H1 (cell line): Measurements from ENCODE around the gene NFAT5. TPM values are rescaled to one million over a fixed set of nuclear protein-coding genes. Genes with fewer than 3 reads are reported as not detected.

Source experiments
- CTCF ChIA-PET: fragments of 300-600 bp; sonication (Branson Sonifier 250); formaldehyde crosslinking; loops from one replicate; lab custom pipeline; 2021; ENCODE audit not compliant: partially characterized antibody; lab: Charles Lee
- POLR2A ChIA-PET: fragments of 300-600 bp; sonication (Branson Sonifier 250); formaldehyde crosslinking; loops from one replicate; lab custom pipeline; 2021; ENCODE audit warnings: inconsistent platforms; ENCODE audit not compliant: partially characterized antibody; lab: Charles Lee
- DNase-seq, 2 experiments: peaks; one replicate each; pipeline versions ENCODE4 v3.0.0 to v3.0.0-alpha.2; 2010 to 2022; ENCODE audit warnings: low spot score in 2 of 2, low read depth in 1 of 2, mixed read lengths in 1 of 2
- FAIRE-seq: peaks from 2 replicates; lab custom pipeline; 2011; peaks lifted over from hg19 to GRCh38; lab: Jason Lieb, UNC
- H2AFZ ChIP-seq: 2 replicates; pipeline ENCODE4 v1.8.1; 2012; ENCODE audit warnings: low read length, inconsistent platforms
- H2AK5ac ChIP-seq: 2 replicates; pipeline ENCODE4 v1.6.1; 2013; ENCODE audit warnings: low read depth, low read length
- H2BK120ac ChIP-seq: replicated peaks from 2 replicates; pipeline ENCODE3; 2013; ENCODE audit warnings: low read depth, low read length, inconsistent platforms
- H2BK12ac ChIP-seq: 2 replicates; pipeline ENCODE4 v1.6.1; 2013; ENCODE audit warnings: low read depth, low read length
- H2BK15ac ChIP-seq: 2 replicates; pipeline ENCODE4 v1.6.1; 2013; ENCODE audit warnings: low read length
- H2BK20ac ChIP-seq: 2 replicates; pipeline ENCODE4 v1.6.1; 2013; ENCODE audit warnings: low read length
- H2BK5ac ChIP-seq: 2 replicates; pipeline ENCODE4 v1.6.1; 2013; ENCODE audit warnings: low read depth, low read length
- H3K14ac ChIP-seq: 2 replicates; pipeline ENCODE4 v1.6.1; 2013; ENCODE audit warnings: inconsistent platforms; ENCODE audit not compliant: insufficient read length
- H3K18ac ChIP-seq: 2 replicates; pipeline ENCODE4 v1.6.1; 2013; ENCODE audit warnings: low read length; ENCODE audit errors: extremely low read depth
- H3K23ac ChIP-seq: 2 replicates; pipeline ENCODE4 v1.6.1; 2013; ENCODE audit warnings: inconsistent platforms; ENCODE audit not compliant: insufficient read length
- H3K23me2 ChIP-seq: 2 replicates; pipeline ENCODE4 v1.6.1; 2013; ENCODE audit warnings: low read depth, low read length
- H3K27ac ChIP-seq: 2 replicates; pipeline ENCODE4 v1.6.1; 2011; ENCODE audit warnings: low read depth, low read length, inconsistent platforms
- H3K27me3 ChIP-seq, 4 experiments: replicated peaks in 1 of 4; 1 replicate in 1 of 4; 2 replicates in 3 of 4; pipeline versions ENCODE4 v1.6.1 to v1.8.1; 2011 to 2013; ENCODE audit warnings: low read length in 3 of 4, mild to moderate bottlenecking in 3 of 4, inconsistent platforms in 2 of 4, mixed read lengths in 2 of 4, moderate library complexity in 1 of 4; ENCODE audit not compliant: control insufficient read depth in 3 of 4, insufficient read depth in 3 of 4; ENCODE audit errors: extremely low read depth in 1 of 4
- H3K36me3 ChIP-seq, 4 experiments: 2 replicates each; pipeline versions ENCODE4 v1.6.1 to v1.8.1; 2011 to 2013; ENCODE audit warnings: mild to moderate bottlenecking in 4 of 4, low read length in 3 of 4, moderate library complexity in 2 of 4, control low read depth in 1 of 4, inconsistent platforms in 1 of 4; ENCODE audit not compliant: insufficient read depth in 4 of 4, control insufficient read depth in 2 of 4
- H3K4ac ChIP-seq: replicated peaks from 2 replicates; pipeline ENCODE3; 2013; ENCODE audit warnings: low read length, low read depth, mixed read lengths, inconsistent platforms; ENCODE audit not compliant: insufficient read length
- H3K4me1 ChIP-seq, 4 experiments: replicated peaks in 1 of 4; 1 replicate in 1 of 4; 2 replicates in 3 of 4; pipeline versions ENCODE4 v1.6.1 to v1.8.1; 2011 to 2013; ENCODE audit warnings: low read length in 3 of 4, inconsistent platforms in 2 of 4, mixed read lengths in 1 of 4; ENCODE audit not compliant: insufficient read depth in 4 of 4, control insufficient read depth in 3 of 4
- H3K4me2 ChIP-seq, 2 experiments: 2 replicates each; pipeline versions ENCODE4 v1.6.1 to v1.8.1; 2011 to 2013; ENCODE audit warnings: low read depth in 2 of 2, low read length in 2 of 2, control low read depth in 1 of 2, inconsistent platforms in 1 of 2, mild to moderate bottlenecking in 1 of 2; ENCODE audit not compliant: insufficient read depth in 1 of 2
- H3K4me3 ChIP-seq, 4 experiments: fragments of 200-600, 300-600 bp in 1 of 4; sonication (generic), shearing (Covaris generic), sonication (Bioruptor Twin) in 1 of 4; 2 replicates each; pipeline versions ENCODE4 v1.5.1 to v1.8.1; 2011 to 2016; ENCODE audit warnings: low read length in 4 of 4, low read depth in 3 of 4, control low read depth in 2 of 4, inconsistent platforms in 2 of 4, mild to moderate bottlenecking in 2 of 4, mixed read lengths in 1 of 4, moderate library complexity in 1 of 4; ENCODE audit not compliant: insufficient read depth in 2 of 4; ENCODE audit errors: extremely low read depth in 1 of 4
- H3K56ac ChIP-seq: replicated peaks from 2 replicates; pipeline ENCODE3; 2013; ENCODE audit warnings: low read depth, mild to moderate bottlenecking, mixed read lengths, low read length, inconsistent platforms; ENCODE audit not compliant: insufficient read length
- H3K79me1 ChIP-seq: 2 replicates; pipeline ENCODE4 v1.6.1; 2013; ENCODE audit warnings: low read depth, low read length, control low read depth
- H3K79me2 ChIP-seq, 2 experiments: 2 replicates each; pipeline versions ENCODE4 v1.6.1 to v1.8.1; 2012 to 2013; ENCODE audit warnings: low read length in 2 of 2, mild to moderate bottlenecking in 2 of 2, inconsistent platforms in 1 of 2; ENCODE audit not compliant: insufficient read depth in 2 of 2, control insufficient read depth in 1 of 2
- H3K9ac ChIP-seq, 4 experiments: replicated peaks in 1 of 4; 1 replicate in 1 of 4; 2 replicates in 3 of 4; pipeline versions ENCODE4 v1.6.1 to v1.8.1; 2011 to 2013; ENCODE audit warnings: low read depth in 3 of 4, low read length in 3 of 4, control low read depth in 2 of 4, mild to moderate bottlenecking in 2 of 4, moderate library complexity in 2 of 4, inconsistent platforms in 1 of 4; ENCODE audit errors: extremely low read depth in 1 of 4
- H3K9me3 ChIP-seq, 2 experiments: 2 replicates each; pipeline versions ENCODE4 v1.6.1 to v1.8.1; 2012 to 2013; ENCODE audit warnings: mild to moderate bottlenecking in 2 of 2, moderate library complexity in 2 of 2, control low read depth in 1 of 2, inconsistent platforms in 1 of 2, low read depth in 1 of 2, low read length in 1 of 2, mixed read lengths in 1 of 2; ENCODE audit not compliant: insufficient read depth in 2 of 2
- H4K20me1 ChIP-seq, 2 experiments: replicated peaks in 1 of 2; 2 replicates each; pipeline versions ENCODE3 to v1.8.1; 2011 to 2013; ENCODE audit warnings: inconsistent platforms in 2 of 2, low read length in 2 of 2, mild to moderate bottlenecking in 1 of 2; ENCODE audit not compliant: insufficient read depth in 2 of 2, control insufficient read depth in 1 of 2
- H4K5ac ChIP-seq: 2 replicates; pipeline ENCODE4 v1.6.1; 2013; ENCODE audit warnings: low read length, low read depth, mixed read lengths, inconsistent platforms; ENCODE audit not compliant: insufficient read length
- H4K8ac ChIP-seq: 2 replicates; pipeline ENCODE4 v1.8.0; 2013; ENCODE audit warnings: mild to moderate bottlenecking, moderate library complexity, low read length, inconsistent platforms; ENCODE audit not compliant: insufficient read depth; ENCODE audit errors: extremely low read depth
- H4K91ac ChIP-seq: replicated peaks from 2 replicates; pipeline ENCODE3; 2013; ENCODE audit warnings: low read length, mixed read lengths, inconsistent platforms; ENCODE audit not compliant: insufficient read length
- ATF3 ChIP-seq: IDR thresholded peaks from 2 replicates; pipeline ENCODE4 v1.6.1; 2011; ENCODE audit warnings: low read depth, mild to moderate bottlenecking, low read length; ENCODE audit not compliant: insufficient read depth
- EP300 ChIP-seq, 2 experiments: IDR thresholded peaks; 1 replicate in 1 of 2; 2 replicates in 1 of 2; pipeline ENCODE4 v1.6.1; 2011 to 2012; ENCODE audit warnings: low read depth in 2 of 2, low read length in 2 of 2, mild to moderate bottlenecking in 2 of 2, borderline replicate concordance in 1 of 2, inconsistent platforms in 1 of 2, moderate library complexity in 1 of 2
- MAX ChIP-seq: IDR thresholded peaks from 2 replicates; pipeline ENCODE4 v1.6.1; 2012; ENCODE audit warnings: inconsistent platforms
- POLR2AphosphoS5 ChIP-seq: IDR thresholded peaks from 2 replicates; pipeline ENCODE4 v1.6.1; 2011; ENCODE audit warnings: low read depth, low read length
- RAD21 ChIP-seq, 2 experiments: IDR thresholded peaks in 1 of 2; conservative IDR thresholded peaks in 1 of 2; 2 replicates each; pipeline ENCODE4 v1.6.1; 2011; ENCODE audit warnings: low read depth in 2 of 2, low read length in 2 of 2, improper control_type of control experiment in 1 of 2, inconsistent platforms in 1 of 2, mild to moderate bottlenecking in 1 of 2, moderate library complexity in 1 of 2
- SIN3A ChIP-seq, 2 experiments: IDR thresholded peaks in 1 of 2; conservative IDR thresholded peaks in 1 of 2; 2 replicates each; pipeline ENCODE4 v1.6.1; 2011 to 2012; ENCODE audit warnings: low read length in 2 of 2, improper control_type of control experiment in 1 of 2, low read depth in 1 of 2, mild to moderate bottlenecking in 1 of 2
- TAF7 ChIP-seq: optimal IDR thresholded peaks from 2 replicates; pipeline ENCODE3; 2011; ENCODE audit warnings: low read depth, mild to moderate bottlenecking, inconsistent platforms, low read length, moderate library complexity, borderline replicate concordance
- WGBS, 2 experiments: shearing (Covaris generic) in 1 of 2; methylation state at CpG; one replicate each; pipeline versions ENCODE4 v1.1.6 to v1.1.7; 2013 to 2015; ENCODE audit warnings: low lambda C conversion rate in 2 of 2, mixed read lengths in 2 of 2, inconsistent platforms in 1 of 2, low coverage in 1 of 2, missing lambda C conversion rate in 1 of 2; ENCODE audit not compliant: insufficient replicate concordance in 2 of 2, insufficient coverage in 1 of 2, insufficient read length in 1 of 2; ENCODE audit errors: extremely low coverage in 1 of 2, missing lambda C conversion rate in 1 of 2; 5-methylcytosine and 5-hydroxymethylcytosine counted together
- polyA plus RNA-seq, 7 experiments: library from polyadenylated mRNA; depleted of rRNA in 3 of 7; stranded (reverse) in 5 of 7; unstranded in 2 of 7; fragments of >200 nt in 5 of 7; fragments of 200-250 nt in 2 of 7; gene quantifications; 1 replicate in 5 of 7; 2 replicates in 1 of 7; 4 replicates in 1 of 7; pipeline versions ENCODE4 v1.2.1 to v1.2.3, GENCODE V29; 2011 to 2013; ENCODE audit warnings: missing spikeins in 2 of 7, mixed read lengths in 2 of 7
- total RNA-seq: library from RNA; stranded (reverse); fragmentation: NEBNext Ultra II Directional; extraction: Animal tissue kit (Norgen Biotek cat#: 25700); gene quantifications from 2 replicates; pipeline ENCODE4 v1.2.1, GENCODE V29; 2021

The NFAT5 gene
- total and polyA plus RNA-seq, 2 of the 8 experiments (the other 6 are each of a cell fraction or from before 2014, with no cell fraction given), result 8.9 to 29.0 TPM

DNA sequence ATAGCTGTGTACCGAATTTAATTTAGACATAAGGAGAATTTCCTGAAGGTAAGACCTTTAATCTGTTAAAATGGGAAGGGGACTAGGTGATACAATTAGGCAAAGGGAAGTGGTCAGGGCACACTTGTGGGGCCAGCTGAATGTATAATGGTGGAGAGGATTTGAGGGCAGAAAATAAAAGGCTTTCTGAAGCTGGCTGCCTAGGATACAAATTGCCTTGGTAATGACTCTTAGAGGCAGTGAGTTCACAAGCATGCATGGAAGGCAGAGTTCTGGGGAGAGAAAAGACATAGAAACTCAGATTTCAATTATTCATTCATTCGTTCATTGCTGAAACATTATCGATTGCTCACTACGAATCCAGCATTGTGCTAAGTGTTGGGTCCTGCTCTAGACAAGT is 12.4 kb upstream of the NFAT5 start:
- FAIRE-seq (no peak), DNase-seq (no peak)
- TF ChIP-seq SIN3A (conservative IDR thresholded peaks at IDR 0.05 in 1 of 2, IDR thresholded peaks at IDR 0.05 in 1 of 2; ENCODE audit: low read depth in 1 of 2, low read length in 2 of 2) (no peak), RAD21 (IDR thresholded peaks at IDR 0.05 in 1 of 2, conservative IDR thresholded peaks at IDR 0.05 in 1 of 2; ENCODE audit: low read depth in 2 of 2, low read length in 2 of 2) (no peak), TAF7 (no peak), ATF3 (no peak), MAX (no peak), EP300 (IDR thresholded peaks at IDR 0.05; ENCODE audit: borderline replicate concordance in 1 of 2, low read depth in 2 of 2, low read length in 2 of 2) (no peak), POLR2AphosphoS5 (no peak)
- ChIA-PET CTCF (interaction anchor here (0.6 to 1.0 kb wide), 3 partner anchors 11 to 155 kb away, joined by 3 to 4 read pairs (median 3); no protein-coding TSS in a partner anchor), POLR2A (interaction anchor here (1.1 to 1.4 kb wide), 2 partner anchors 10 kb away, joined by 4 to 5 read pairs; no protein-coding TSS in a partner anchor)
- WGBS, 2 experiments, result 90% methylated on average over 4 of the region's 4 CpGs; no CpG with 5 or more reads in 1 of the 2 experiments
- no peak overlapping the region for H2BK12ac ChIP-seq
- H2BK20ac ChIP-seq, result no peak overlapping the region
- peak overlapping the region; percentile 45; the same call in 1 of the 2 replicates for H2AFZ ChIP-seq
- no peak overlapping the region for H4K8ac ChIP-seq
- no peak overlapping the region for H4K5ac ChIP-seq
- H3K36me3 ChIP-seq, result no peaks in the 10 kb centered on the region
- H3K56ac ChIP-seq, result no peak overlapping the region
- H2BK15ac ChIP-seq, result no peak overlapping the region
- no peak overlapping the region for H3K4ac ChIP-seq
- H2BK5ac ChIP-seq, result no peak overlapping the region
- H2BK120ac ChIP-seq, result no peak overlapping the region
- H3K27ac ChIP-seq, result no peak overlapping the region
- no peak overlapping the region for H4K91ac ChIP-seq
- H3K14ac ChIP-seq, result no peak overlapping the region
- H3K23me2 ChIP-seq, result no peaks in the 10 kb centered on the region
- H3K79me1 ChIP-seq, result no peaks in the 10 kb centered on the region
- H3K9ac ChIP-seq, result no peak overlapping the region
- no peaks in the 10 kb centered on the region for H3K9me3 ChIP-seq
- no peaks in the 10 kb centered on the region for H3K79me2 ChIP-seq
- H4K20me1 ChIP-seq, result no peaks in the 10 kb centered on the region
- no peak overlapping the region for H3K4me3 ChIP-seq
- no peak overlapping the region for H3K23ac ChIP-seq
- no peaks in the 10 kb centered on the region for H3K27me3 ChIP-seq
- no peak overlapping the region for H3K4me2 ChIP-seq
- H3K18ac ChIP-seq, result no peak overlapping the region
- H2AK5ac ChIP-seq, result no peak overlapping the region
- peaks cover 0 to 3% (median 1%) of the 10 kb centered on the region in 4 experiments; a peak in 2 of 7 replicates for H3K4me1 ChIP-seq
